LNCaP clone FGC (cell line): ENCODE results near the gene AACS.

Experiments
- DNase-seq: peaks from one replicate; pipeline ENCODE4 v3.0.0-alpha.2; 2011; ENCODE audit warnings: low read depth
- H3K4me3 ChIP-seq: 2 replicates; pipeline ENCODE4 v1.5.1; 2011; ENCODE audit warnings: mild to moderate bottlenecking, low read depth, low read length, control low read depth
- TF ChIP-seq, protein P1 (sequence below): IDR thresholded peaks from 2 replicates; pipeline ENCODE4 v1.5.1; 2012; ENCODE audit warnings: mild to moderate bottlenecking; ENCODE audit not compliant: control insufficient read depth, insufficient read depth; ENCODE audit errors: extremely low read depth

The AACS gene

DNA sequence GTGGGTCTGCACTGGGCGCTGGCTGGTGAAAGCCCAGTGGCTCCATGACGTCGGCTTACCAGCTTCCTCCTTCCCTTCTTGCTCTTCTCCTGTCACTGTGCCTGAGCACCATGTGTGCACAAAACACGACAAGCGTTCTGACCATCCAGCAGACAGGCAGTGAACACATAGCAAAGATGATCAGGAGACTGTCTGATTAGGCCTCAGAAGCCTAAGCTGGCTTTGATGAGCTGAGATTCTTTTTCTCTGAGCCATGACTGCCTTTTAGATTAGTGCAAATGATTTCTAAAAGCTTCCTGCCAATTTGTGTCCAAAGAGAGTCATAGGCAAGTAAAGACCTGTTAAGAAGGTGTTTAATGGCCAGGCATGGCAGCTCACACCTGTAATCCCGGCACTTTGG lies 83.1 kb downstream of the AACS start:
- TF ChIP-seq, protein P1, sequence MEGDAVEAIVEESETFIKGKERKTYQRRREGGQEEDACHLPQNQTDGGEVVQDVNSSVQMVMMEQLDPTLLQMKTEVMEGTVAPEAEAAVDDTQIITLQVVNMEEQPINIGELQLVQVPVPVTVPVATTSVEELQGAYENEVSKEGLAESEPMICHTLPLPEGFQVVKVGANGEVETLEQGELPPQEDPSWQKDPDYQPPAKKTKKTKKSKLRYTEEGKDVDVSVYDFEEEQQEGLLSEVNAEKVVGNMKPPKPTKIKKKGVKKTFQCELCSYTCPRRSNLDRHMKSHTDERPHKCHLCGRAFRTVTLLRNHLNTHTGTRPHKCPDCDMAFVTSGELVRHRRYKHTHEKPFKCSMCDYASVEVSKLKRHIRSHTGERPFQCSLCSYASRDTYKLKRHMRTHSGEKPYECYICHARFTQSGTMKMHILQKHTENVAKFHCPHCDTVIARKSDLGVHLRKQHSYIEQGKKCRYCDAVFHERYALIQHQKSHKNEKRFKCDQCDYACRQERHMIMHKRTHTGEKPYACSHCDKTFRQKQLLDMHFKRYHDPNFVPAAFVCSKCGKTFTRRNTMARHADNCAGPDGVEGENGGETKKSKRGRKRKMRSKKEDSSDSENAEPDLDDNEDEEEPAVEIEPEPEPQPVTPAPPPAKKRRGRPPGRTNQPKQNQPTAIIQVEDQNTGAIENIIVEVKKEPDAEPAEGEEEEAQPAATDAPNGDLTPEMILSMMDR: no peak
- DNase-seq: no peak
- no peak overlapping the region for H3K4me3 ChIP-seq

DNA sequence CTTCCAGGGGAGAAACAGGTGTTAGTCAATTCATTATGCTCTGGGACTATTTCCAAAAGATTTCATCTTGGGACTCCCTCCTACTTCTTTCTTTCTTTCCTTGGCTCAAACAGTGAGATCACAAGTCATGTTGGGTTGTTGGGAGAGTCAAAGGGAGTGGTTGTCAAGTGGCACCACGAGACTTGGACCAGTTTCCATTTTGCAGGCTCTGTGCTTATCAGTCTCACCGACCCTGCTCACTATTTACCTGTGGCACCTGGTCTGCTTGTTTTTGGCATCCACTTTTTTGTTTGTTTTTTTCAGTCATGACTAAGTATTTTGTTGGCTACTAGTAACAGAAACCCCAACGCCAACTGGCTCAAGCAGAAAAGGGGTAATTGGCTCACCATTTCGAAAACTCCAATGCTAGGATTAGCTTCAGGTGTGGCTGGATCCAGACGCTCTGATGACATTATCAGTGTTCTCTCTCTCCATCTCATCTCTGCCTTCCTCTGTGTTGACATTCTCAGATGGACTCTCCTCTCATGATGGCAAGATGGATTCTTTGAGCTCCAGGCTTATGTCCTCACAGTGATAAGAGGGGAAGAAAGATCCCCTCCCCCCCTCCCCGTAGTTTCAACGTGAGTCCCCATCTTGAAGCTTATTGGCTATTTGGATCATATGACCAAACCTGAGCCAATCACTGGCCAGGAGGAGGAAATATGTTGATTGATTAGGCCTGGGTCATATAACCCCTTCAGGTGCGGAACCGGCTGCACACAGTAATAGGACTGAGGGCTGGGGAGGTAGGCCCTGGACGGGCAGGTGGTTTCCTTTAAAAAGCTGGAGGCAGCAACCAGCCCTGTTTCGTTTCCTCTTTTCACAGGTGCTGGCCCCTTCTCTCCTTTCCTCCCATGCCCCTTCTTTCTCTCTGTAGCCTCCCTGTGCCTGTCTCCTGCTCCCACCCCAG lies 84.2 kb downstream of the AACS start:
- TF ChIP-seq, protein P1: no peak
- H3K4me3 ChIP-seq: no peak overlapping the region
- no peak for DNase-seq

DNA sequence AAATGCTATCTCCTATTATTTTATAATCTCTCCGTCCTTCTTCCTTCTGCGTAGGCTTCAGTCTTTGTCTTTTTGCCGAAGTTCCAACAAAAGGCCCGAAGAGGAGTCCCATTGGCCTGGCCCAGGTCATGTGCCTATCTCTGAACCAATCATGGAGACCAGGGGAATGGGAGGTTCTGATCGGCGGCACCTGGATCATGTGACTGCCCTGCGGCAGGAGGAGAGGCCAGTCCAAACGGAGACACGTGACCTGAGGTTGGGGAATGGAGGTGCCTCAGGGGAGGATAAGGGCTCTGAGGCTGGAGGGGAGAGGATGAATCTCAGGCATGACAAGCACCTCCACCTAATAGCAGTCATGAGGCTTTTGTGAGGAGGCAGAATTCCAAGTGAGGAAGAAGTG lies 86.0 kb downstream of the AACS start:
- DNase-seq: no peak
- TF ChIP-seq, protein P1: no peak
- no peak overlapping the region for H3K4me3 ChIP-seq

DNA sequence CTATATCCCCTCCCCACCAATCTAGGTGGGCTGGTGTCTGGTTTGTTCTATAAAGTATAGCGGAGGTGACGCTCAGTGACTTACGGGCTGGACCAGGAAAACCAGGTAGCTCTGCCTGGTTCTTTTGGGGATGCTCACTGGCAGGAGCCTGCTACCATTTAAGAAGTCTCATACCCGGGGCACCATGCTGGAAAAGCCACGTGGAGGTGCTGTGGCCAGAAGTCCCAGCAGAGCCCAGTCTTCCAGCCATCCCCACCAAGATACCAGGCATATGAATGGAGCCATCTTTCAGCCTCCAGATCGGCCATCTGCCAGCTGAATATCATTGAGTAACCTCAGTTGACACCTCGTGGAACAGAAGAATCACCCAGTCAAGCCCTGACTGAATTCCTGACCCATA lies 87.2 kb downstream of the AACS start:
- no peak overlapping the region for H3K4me3 ChIP-seq
- TF ChIP-seq, protein P1: no peak
- DNase-seq: no peak

DNA sequence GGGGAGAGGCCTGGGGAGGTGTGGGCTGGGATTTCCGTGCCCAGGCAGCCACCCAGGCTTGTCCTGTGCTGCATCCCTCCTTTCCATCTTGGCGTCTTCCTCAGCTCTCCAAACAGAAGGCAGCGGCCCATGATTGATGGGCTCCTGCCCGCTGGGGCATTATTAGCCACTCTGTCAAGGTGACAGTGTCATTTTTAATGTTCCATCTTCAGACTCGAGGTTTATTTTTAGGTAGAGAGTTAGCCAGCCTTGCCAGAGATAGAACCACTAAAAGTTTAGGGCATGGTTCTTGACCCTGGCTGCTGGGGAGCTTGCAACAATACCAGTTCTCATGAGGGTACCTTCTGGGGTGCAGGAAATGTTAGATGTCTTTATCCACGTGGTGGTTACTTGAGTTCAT lies 90.1 kb downstream of the AACS start:
- TF ChIP-seq, protein P1: no peak
- no peak for DNase-seq
- no peak overlapping the region for H3K4me3 ChIP-seq

DNA sequence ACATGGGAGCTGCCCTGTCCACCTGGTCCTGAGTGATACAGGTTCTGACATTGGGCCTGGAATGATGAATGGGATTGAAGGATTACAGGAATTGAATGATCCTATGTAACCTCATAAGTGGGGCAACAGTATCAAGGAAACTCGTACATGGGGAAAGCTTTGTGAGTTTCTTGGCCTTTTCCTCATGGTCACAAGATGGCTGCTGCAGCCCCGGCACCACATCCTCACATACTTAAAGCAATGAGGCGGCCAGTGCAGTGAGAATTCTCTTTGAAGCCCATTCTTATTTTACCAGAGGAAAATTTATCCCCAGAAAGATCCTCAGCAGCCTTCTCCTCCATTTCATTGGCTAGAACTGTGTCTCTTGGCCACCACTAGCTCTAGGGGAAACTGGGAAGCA lies 91.9 kb downstream of the AACS start:
- DNase-seq: no peak
- TF ChIP-seq, protein P1: no peak
- no peak overlapping the region for H3K4me3 ChIP-seq
